ENCODE data around the gene B4GALT6.

The B4GALT6 gene

GRCh38 chr18:31661965-31662364 lies 22.4 kb downstream of the B4GALT6 start:
- Histone ChIP-seq H2AFZ (ENCODE audit: low read length) (no peak overlapping the region), H3K27me3 (ENCODE audit: insufficient read depth, low read length, poor library complexity, severe bottlenecking) (no peaks in the 10 kb centered on the region), H3K79me2 (ENCODE audit: insufficient read depth, low read length) (peaks cover 29% of the 10 kb centered on the region), H3K36me3 (ENCODE audit: insufficient read depth, low read length) (peaks cover 30% of the 10 kb centered on the region; the same call in 1 of the 2 replicates), H3K9ac (ENCODE audit: low read depth, low read length, poor library complexity, severe bottlenecking) (no peak overlapping the region), H3K9me3 (ENCODE audit: insufficient read depth, low read depth, low read length) (no peaks in the 10 kb centered on the region), H3K9me2 (replicated peaks; ENCODE audit: low read depth, low read length) (no peaks in the 10 kb centered on the region), H3K4me2 (ENCODE audit: low read depth, low read length, poor library complexity, severe bottlenecking) (no peak overlapping the region), H3K4me1 (ENCODE audit: insufficient read depth, low read length, poor library complexity, severe bottlenecking) (peaks cover 5% of the 10 kb centered on the region), H4K20me1 (ENCODE audit: insufficient read depth, low read length, poor library complexity, severe bottlenecking) (no peaks in the 10 kb centered on the region), H3F3A (ENCODE audit: low read depth) (no peaks in the 10 kb centered on the region), H3K4me3 (ENCODE audit: low read length, poor library complexity, severe bottlenecking) (no peak overlapping the region)
- no peak for TF ChIP-seq CTCF (conservative IDR thresholded peaks at IDR 0.05; ENCODE audit: low read length)
- no peak for TF ChIP-seq EZH2phosphoT487 (IDR thresholded peaks at IDR 0.05; ENCODE audit: borderline replicate concordance)

- Histone ChIP-seq H3K4me2 (ENCODE audit: low read depth, low read length, poor library complexity, severe bottlenecking) (no peak overlapping the region), H3K4me1 (ENCODE audit: insufficient read depth, low read length, poor library complexity, severe bottlenecking) (peaks cover 4% of the 10 kb centered on the region), H3F3A (ENCODE audit: low read depth) (no peaks in the 10 kb centered on the region), H2AFZ (ENCODE audit: low read length) (no peak overlapping the region), H4K20me1 (ENCODE audit: insufficient read depth, low read length, poor library complexity, severe bottlenecking) (no peaks in the 10 kb centered on the region), H3K4me3 (ENCODE audit: low read length, poor library complexity, severe bottlenecking) (no peak overlapping the region), H3K36me3 (ENCODE audit: insufficient read depth, low read length) (peaks cover 33% of the 10 kb centered on the region; the same call in 1 of the 2 replicates), H3K9me3 (ENCODE audit: insufficient read depth, low read depth, low read length) (no peaks in the 10 kb centered on the region), H3K79me2 (ENCODE audit: insufficient read depth, low read length) (peaks cover 21% of the 10 kb centered on the region; the same call in 1 of the 2 replicates), H3K9ac (ENCODE audit: low read depth, low read length, poor library complexity, severe bottlenecking) (no peak overlapping the region), H3K27me3 (ENCODE audit: insufficient read depth, low read length, poor library complexity, severe bottlenecking) (no peaks in the 10 kb centered on the region), H3K9me2 (replicated peaks; ENCODE audit: low read depth, low read length) (no peaks in the 10 kb centered on the region)
- TF ChIP-seq CTCF (conservative IDR thresholded peaks at IDR 0.05; ENCODE audit: low read length), result no peak
- TF ChIP-seq EZH2phosphoT487 (IDR thresholded peaks at IDR 0.05; ENCODE audit: borderline replicate concordance), result no peak
These were observed 23.6 kb downstream of the B4GALT6 start for GRCh38 chr18:31660763-31661162.

- Histone ChIP-seq H3K27me3 (ENCODE audit: insufficient read depth, low read length, poor library complexity, severe bottlenecking) (no peaks in the 10 kb centered on the region), H3K4me1 (ENCODE audit: insufficient read depth, low read length, poor library complexity, severe bottlenecking) (peaks cover 4% of the 10 kb centered on the region), H3K9me2 (replicated peaks; ENCODE audit: low read depth, low read length) (no peaks in the 10 kb centered on the region), H2AFZ (ENCODE audit: low read length) (no peak overlapping the region), H3K4me2 (ENCODE audit: low read depth, low read length, poor library complexity, severe bottlenecking) (no peak overlapping the region), H3K4me3 (ENCODE audit: low read length, poor library complexity, severe bottlenecking) (no peak overlapping the region), H3K9ac (ENCODE audit: low read depth, low read length, poor library complexity, severe bottlenecking) (no peak overlapping the region), H4K20me1 (ENCODE audit: insufficient read depth, low read length, poor library complexity, severe bottlenecking) (no peaks in the 10 kb centered on the region), H3F3A (ENCODE audit: low read depth) (no peaks in the 10 kb centered on the region), H3K9me3 (ENCODE audit: insufficient read depth, low read depth, low read length) (no peaks in the 10 kb centered on the region), H3K36me3 (ENCODE audit: insufficient read depth, low read length) (peaks cover 35% of the 10 kb centered on the region; the same call in 1 of the 2 replicates), H3K79me2 (ENCODE audit: insufficient read depth, low read length) (peaks cover 24% of the 10 kb centered on the region; the same call in 1 of the 2 replicates)
- TF ChIP-seq CTCF (conservative IDR thresholded peaks at IDR 0.05; ENCODE audit: low read length) (no peak), EZH2phosphoT487 (IDR thresholded peaks at IDR 0.05; ENCODE audit: borderline replicate concordance) (no peak)
These were observed 24.7 kb downstream of the B4GALT6 start for GRCh38 chr18:31659576-31660177.
